Duodenal mucosa (tissue), 2 donors: ENCODE results near the gene PLAC9.
"Not testable (repeated sequence)": the region's sequence is repeated elsewhere in the genome, so short reads cannot be mapped to it uniquely, and the experiment has no call there.

Experiments used
- H3K27ac ChIP-seq: one replicate; pipeline ENCODE4 v1.7.0; 2013; ENCODE audit warnings: low read depth, low read length
- H3K27me3 ChIP-seq, 2 donors: one replicate each; pipeline ENCODE4 v1.7.0; 2013; ENCODE audit warnings: low read length in 2 of 2, control low read depth in 1 of 2; ENCODE audit not compliant: insufficient read depth in 2 of 2, control insufficient read depth in 1 of 2
- H3K36me3 ChIP-seq, 2 donors: one replicate each; pipeline ENCODE4 v1.7.0; 2013; ENCODE audit warnings: low read length in 2 of 2, control low read depth in 1 of 2; ENCODE audit not compliant: insufficient read depth in 2 of 2, control insufficient read depth in 1 of 2
- H3K4me1 ChIP-seq, 2 donors: one replicate each; pipeline ENCODE4 v1.7.0; 2013; ENCODE audit warnings: low read length in 2 of 2, control low read depth in 1 of 2; ENCODE audit not compliant: insufficient read depth in 2 of 2, control insufficient read depth in 1 of 2
- H3K4me3 ChIP-seq, 2 donors: one replicate each; pipeline ENCODE4 v1.7.0; 2013; ENCODE audit warnings: low read length in 2 of 2, low read depth in 1 of 2
- H3K9ac ChIP-seq, 2 donors: one replicate each; pipeline ENCODE4 v1.7.0; 2013; ENCODE audit warnings: low read length in 2 of 2, low read depth in 1 of 2
- H3K9me3 ChIP-seq, 2 donors: one replicate each; pipeline ENCODE4 v1.7.0; 2013; ENCODE audit warnings: low read length in 2 of 2, control low read depth in 1 of 2; ENCODE audit not compliant: control insufficient read depth in 1 of 2

The PLAC9 gene

GRCh38 chr10:80137920-80138319, 5.4 kb downstream of the PLAC9 start:
- Histone ChIP-seq H3K9ac (no peak overlapping the region), H3K9me3 (no peaks in the 10 kb centered on the region), H3K4me1 (no peaks in the 10 kb centered on the region), H3K4me3 (no peak overlapping the region), H3K36me3 (no peaks in the 10 kb centered on the region), H3K27me3 (peaks cover 5 to 10% of the 10 kb centered on the region in 2 donors), H3K27ac (no peak overlapping the region)

- H3K4me1 ChIP-seq: peaks cover 4 to 6% of the 10 kb centered on the region in 2 donors
- no peak overlapping the region for H3K9ac ChIP-seq
- peaks cover 0 to 4% of the 10 kb centered on the region in 2 donors for H3K27me3 ChIP-seq
- no peak overlapping the region for H3K4me3 ChIP-seq
- H3K27ac ChIP-seq: no peak overlapping the region
- H3K36me3 ChIP-seq: no peaks in the 10 kb centered on the region
- H3K9me3 ChIP-seq: no peaks in the 10 kb centered on the region
Measured at GRCh38 chr10:80139265-80139664, 6.7 kb downstream of the PLAC9 start.

GRCh38 chr10:80140251-80140650, 7.7 kb downstream of the PLAC9 start:
- Histone ChIP-seq H3K36me3 (no peaks in the 10 kb centered on the region), H3K4me1 (peaks cover 11 to 12% of the 10 kb centered on the region in 2 donors), H3K27me3 (peaks cover 0 to 4% of the 10 kb centered on the region in 2 donors), H3K9me3 (no peaks in the 10 kb centered on the region), H3K27ac (no peak overlapping the region), H3K4me3 (no peak overlapping the region), H3K9ac (no peak overlapping the region)

GRCh38 chr10:80141696-80142460, 9.3 kb downstream of the PLAC9 start:
- Histone ChIP-seq H3K27ac (no peak overlapping the region), H3K4me3 (no peak overlapping the region), H3K4me1 (peaks cover 11 to 12% of the 10 kb centered on the region in 2 donors), H3K9ac (no peak overlapping the region), H3K9me3 (no peaks in the 10 kb centered on the region), H3K27me3 (peaks cover 0 to 4% of the 10 kb centered on the region in 2 donors), H3K36me3 (no peaks in the 10 kb centered on the region)

GRCh38 chr10:80144067-80144695, 11.7 kb downstream of the PLAC9 start:
- H3K27me3 ChIP-seq: peaks cover 0 to 4% of the 10 kb centered on the region in 2 donors
- peak overlapping the region; percentile 28 to 55 for H3K9ac ChIP-seq
- H3K4me3 ChIP-seq: peak overlapping the region; percentile 26 to 36
- peaks cover 11 to 13% of the 10 kb centered on the region in 2 donors for H3K36me3 ChIP-seq
- H3K9me3 ChIP-seq: no peaks in the 10 kb centered on the region
- H3K4me1 ChIP-seq: peaks cover 11 to 12% of the 10 kb centered on the region in 2 donors
- no peak overlapping the region for H3K27ac ChIP-seq

- H3K27ac ChIP-seq: no peak overlapping the region
- peak overlapping the region; percentile 28 to 55 for H3K9ac ChIP-seq
- H3K27me3 ChIP-seq: peaks cover 0 to 4% of the 10 kb centered on the region in 2 donors
- H3K36me3 ChIP-seq: peaks cover 13 to 15% of the 10 kb centered on the region in 2 donors
- H3K4me3 ChIP-seq: peak overlapping the region; percentile 26 to 36
- H3K4me1 ChIP-seq: peaks cover 11 to 12% of the 10 kb centered on the region in 2 donors
- H3K9me3 ChIP-seq: no peaks in the 10 kb centered on the region
Measured at GRCh38 chr10:80144696-80145131, 12.2 kb downstream of the PLAC9 start.

- peaks cover 15 to 22% of the 10 kb centered on the region in 2 donors for H3K36me3 ChIP-seq
- H3K4me1 ChIP-seq: peaks cover 15 to 17% of the 10 kb centered on the region in 2 donors
- H3K4me3 ChIP-seq, H3K27me3 ChIP-seq, H3K27ac ChIP-seq, H3K9ac ChIP-seq, H3K9me3 ChIP-seq: not testable (repeated sequence)
Measured at GRCh38 chr10:80145406-80146308, 13.1 kb downstream of the PLAC9 start.

GRCh38 chr10:80146918-80147317, 14.4 kb downstream of the PLAC9 start:
- no peaks in the 10 kb centered on the region for H3K9me3 ChIP-seq
- no peak overlapping the region for H3K9ac ChIP-seq
- H3K4me3 ChIP-seq: no peak overlapping the region
- H3K27me3 ChIP-seq: no peaks in the 10 kb centered on the region
- peaks cover 15 to 17% of the 10 kb centered on the region in 2 donors for H3K4me1 ChIP-seq
- peaks cover 22 to 32% of the 10 kb centered on the region in 2 donors for H3K36me3 ChIP-seq
- H3K27ac ChIP-seq: no peak overlapping the region

GRCh38 chr10:80148166-80148805, 15.8 kb downstream of the PLAC9 start:
- no peak overlapping the region for H3K4me3 ChIP-seq
- peaks cover 26 to 46% of the 10 kb centered on the region in 2 donors for H3K36me3 ChIP-seq
- H3K27ac ChIP-seq: no peak overlapping the region
- H3K9ac ChIP-seq: no peak overlapping the region
- H3K27me3 ChIP-seq: no peaks in the 10 kb centered on the region
- peaks cover 15 to 17% of the 10 kb centered on the region in 2 donors for H3K4me1 ChIP-seq
- no peaks in the 10 kb centered on the region for H3K9me3 ChIP-seq
